GM12878 (cell line): ENCODE measurements around the gene DENND6A. TPM values are rescaled to one million over a fixed set of nuclear protein-coding genes. Genes with fewer than 3 reads are reported as not detected.
"Not testable (repeated sequence)": the region's sequence is repeated elsewhere in the genome, so short reads cannot be mapped to it uniquely, and the experiment has no call there.

Experiments
- ATAC-seq: fragments of 200-7000 bp; cut with Tn5 transposase; 3 replicates; pipeline ENCODE4 v1.9.1; 2020; ENCODE audit warnings: mild to moderate bottlenecking, moderate library complexity
- BruUV-seq: library from RNA; stranded (reverse); fragments of 400-500 nt; replicated peaks from 2 replicates; lab custom pipeline; 2021; lab: Mats Ljungman, UMichigan
- CTCF ChIA-PET: fragments of 300-600 bp; sonication (Branson Sonifier 250); formaldehyde crosslinking; extraction: SDS; loops from one replicate; lab custom pipeline; 2021; ENCODE audit warnings: inconsistent platforms; lab: Yijun Ruan, JAX
- POLR2A ChIA-PET: fragments of 350-600 bp; formaldehyde crosslinking; extraction: SDS; loops from one replicate; lab custom pipeline; 2021; ENCODE audit warnings: inconsistent platforms; lab: Charles Lee
- RAD21 ChIA-PET: fragments of 300-600 bp; sonication (Branson Sonifier 250); formaldehyde crosslinking; loops from one replicate; lab custom pipeline; 2023; ENCODE audit warnings: antibody characterized with exemption; ENCODE audit not compliant: unreplicated experiment; lab: Charles Lee
- SMC1A ChIA-PET: fragments of 300-600 bp; sonication (Branson Sonifier 250); formaldehyde crosslinking; loops from one replicate; lab custom pipeline; 2023; ENCODE audit not compliant: unreplicated experiment, uncharacterized antibody; lab: Charles Lee
- DNase-seq: peaks from one replicate; pipeline ENCODE4 v3.0.0-alpha.2; 2011; ENCODE audit warnings: low read depth, low spot score
- FAIRE-seq: peaks from 3 replicates; lab custom pipeline; 2011; peaks lifted over from hg19 to GRCh38; lab: Jason Lieb, UNC
- H2AFZ ChIP-seq: 2 replicates; pipeline ENCODE4 v1.6.0; 2011; ENCODE audit warnings: low read depth, low read length, control low read depth; ENCODE audit not compliant: control insufficient read depth
- H3K27ac ChIP-seq: 2 replicates; pipeline ENCODE4 v1.5.1; 2011; ENCODE audit warnings: control low read depth; ENCODE audit not compliant: control insufficient read depth, insufficient read depth
- H3K27me3 ChIP-seq, 2 experiments: replicated peaks in 1 of 2; 2 replicates each; pipeline versions ENCODE4 v1.6.0 to v1.6.1; 2011; ENCODE audit warnings: low read length in 1 of 2; ENCODE audit not compliant: control insufficient read depth in 2 of 2, insufficient read depth in 2 of 2
- H3K36me3 ChIP-seq, 2 experiments: 2 replicates each; pipeline ENCODE4 v1.5.1; 2011; ENCODE audit warnings: low read length in 1 of 2; ENCODE audit not compliant: control insufficient read depth in 2 of 2, insufficient read depth in 2 of 2
- H3K4me1 ChIP-seq: 2 replicates; pipeline ENCODE4 v1.6.1; 2011; ENCODE audit warnings: mild to moderate bottlenecking, low read length, moderate library complexity, mixed read lengths; ENCODE audit not compliant: control insufficient read depth, insufficient read depth
- H3K4me2 ChIP-seq: 2 replicates; pipeline ENCODE4 v1.6.0; 2011; ENCODE audit warnings: control low read depth; ENCODE audit not compliant: control insufficient read depth, insufficient read depth
- H3K4me3 ChIP-seq: fragments of 200-600 bp; sonication (generic); 2 replicates; pipeline ENCODE4 v1.5.1; 2016
- H3K79me2 ChIP-seq: 2 replicates; pipeline ENCODE4 v1.6.0; 2011; ENCODE audit warnings: low read length; ENCODE audit not compliant: control insufficient read depth, insufficient read depth
- H3K9ac ChIP-seq: 2 replicates; pipeline ENCODE4 v1.8.0; 2011; ENCODE audit warnings: low read length, control low read depth, mixed read lengths; ENCODE audit not compliant: control insufficient read depth, insufficient read depth
- H3K9me3 ChIP-seq: replicated peaks from 3 replicates; pipeline ENCODE4 v1.5.1; 2011; ENCODE audit warnings: mild to moderate bottlenecking, low read length; ENCODE audit not compliant: control insufficient read depth, insufficient read depth
- H4K20me1 ChIP-seq: 2 replicates; pipeline ENCODE4 v1.6.0; 2011; ENCODE audit not compliant: control insufficient read depth, insufficient read depth
- ESRRA ChIP-seq: IDR thresholded peaks from 2 replicates; pipeline ENCODE4 v1.6.1; 2012; ENCODE audit warnings: mild to moderate bottlenecking, low read length, improper control_type of control experiment
- HDAC6 ChIP-seq: fragments of 200-600 bp; sonication (generic); IDR thresholded peaks from one replicate; pipeline ENCODE4 v1.8.0; 2017; ENCODE audit warnings: antibody characterized with exemption; ENCODE audit not compliant: unreplicated experiment
- JUNB ChIP-seq: IDR thresholded peaks from 2 replicates; pipeline ENCODE4 v1.6.1; 2016; ENCODE audit warnings: antibody characterized with exemption, mild to moderate bottlenecking
- MYC ChIP-seq: IDR thresholded peaks from 2 replicates; pipeline ENCODE4 v1.6.1; 2011; ENCODE audit warnings: mild to moderate bottlenecking, low read length, moderate library complexity, inconsistent platforms; ENCODE audit not compliant: insufficient read depth, insufficient replicate concordance, insufficient read length, severe bottlenecking
- NR2C1 ChIP-seq: fragments of 450-650 bp; IDR thresholded peaks from 2 replicates; pipeline ENCODE4 v1.6.1; 2017; ENCODE audit warnings: antibody characterized with exemption, mild to moderate bottlenecking, moderate library complexity
- POLR2AphosphoS5 ChIP-seq: IDR thresholded peaks from 2 replicates; pipeline ENCODE4 v1.6.1; 2011; ENCODE audit warnings: mild to moderate bottlenecking, low read length, inconsistent platforms
- STAT3 ChIP-seq: IDR thresholded peaks from 2 replicates; pipeline ENCODE4 v1.6.1; 2011; ENCODE audit warnings: low read depth, low read length, improper control_type of control experiment
- WGBS: methylation state at CpG from one replicate; pipeline ENCODE4 v1.1.6; 2016; ENCODE audit warnings: low lambda C conversion rate; ENCODE audit not compliant: insufficient replicate concordance, insufficient coverage; ENCODE audit errors: missing lambda C conversion rate; 5-methylcytosine and 5-hydroxymethylcytosine counted together
- in situ Hi-C: fragments of 300-500 bp; cut with MboI; formaldehyde crosslinking; loops from 9 replicates; pipeline ENCODE4 v1.14.3; 2018; ENCODE audit warnings: mixed read lengths
- intact Hi-C: fragments of 100-400 bp; cut with micrococcal nuclease; formaldehyde crosslinking; loops from one replicate; pipeline ENCODE4 v1.14.2; 2022; ENCODE audit not compliant: unreplicated experiment
- polyA plus RNA-seq, 11 experiments: library from polyadenylated mRNA; depleted of rRNA in 4 of 11; unstranded in 6 of 11; stranded (reverse) in 5 of 11; fragments of >200 nt; fragmentation: Nextera tagmentation in 4 of 11; fragmentation: Illumina TruSeq in 1 of 11; extraction: Ambion mirVana in 4 of 11; extraction: Trizol in 1 of 11; gene quantifications; 1 replicate in 1 of 11; 2 replicates in 10 of 11; pipeline versions ENCODE4 v1.2.1 to v1.2.3, GENCODE V29; 2011 to 2016; ENCODE audit warnings: inconsistent platforms in 2 of 11, missing spikeins in 2 of 11, low read depth in 1 of 11
- total RNA-seq, 4 experiments: library from RNA; depleted of rRNA in 3 of 4; stranded (reverse); fragments of >200 nt in 3 of 4; fragmentation: Illumina TruSeq in 1 of 4; extraction: Trizol in 1 of 4; gene quantifications; 2 replicates each; pipeline versions ENCODE4 v1.2.1 to v1.2.3, GENCODE V29; 2013 to 2021

Gene DENND6A
- total and polyA plus RNA-seq, 10 of the 15 experiments (the other 5 are each of a cell fraction or from before 2014, with no cell fraction given) = 1.8 to 15.3 (median 10.3) TPM

- TF ChIP-seq HDAC6 = no peak
- TF ChIP-seq STAT3 = no peak
- TF ChIP-seq ESRRA = no peak
- no peak for TF ChIP-seq POLR2AphosphoS5
- TF ChIP-seq NR2C1 = no peak
- TF ChIP-seq, all 136 proteins: peak for 0
Measured at GRCh38 chr3:57709031-57709430, 16.2 kb upstream of the DENND6A start (continued).

- ChIA-PET POLR2A (no interaction called here), RAD21 (no interaction called here)
- no peak for DNase-seq
Measured at GRCh38 chr3:57706462-57706861, 13.6 kb upstream of the DENND6A start.

GRCh38 chr3:57705351-57705750 is 12.5 kb upstream of the DENND6A start:
- H3K27me3 ChIP-seq, H3K79me2 ChIP-seq, H3K9me3 ChIP-seq, in situ Hi-C loops, H3K4me1 ChIP-seq, H2AFZ ChIP-seq, DNase-seq, H3K9ac ChIP-seq, FAIRE-seq, ATAC-seq, H3K27ac ChIP-seq, H3K4me2 ChIP-seq, CTCF ChIA-PET, RAD21 ChIA-PET, POLR2A ChIA-PET, BruUV-seq, SMC1A ChIA-PET, H3K36me3 ChIP-seq, H3K4me3 ChIP-seq, intact Hi-C loops, H4K20me1 ChIP-seq: not testable (repeated sequence)
- 27% methylated on average over 3 of the region's 3 CpGs for WGBS

More at GRCh38 chr3:57706462-57706861, 13.6 kb upstream of the DENND6A start:
- no peak overlapping the region for H3K4me2 ChIP-seq
- intact Hi-C loops (no loop called here), in situ Hi-C loops (no loop called here)
- peak; percentile 65 for TF ChIP-seq JUNB
- no peak for TF ChIP-seq MYC
- no peak overlapping the region for H3K27ac ChIP-seq
- no TSS peak for BruUV-seq
- SMC1A ChIA-PET = no interaction called here
- no peaks in the 10 kb centered on the region for H3K36me3 ChIP-seq
- no peak overlapping the region for H3K9ac ChIP-seq
- no peaks in the 10 kb centered on the region for H3K4me1 ChIP-seq
- CTCF ChIA-PET = no interaction called here
- H3K4me3 ChIP-seq = no peak overlapping the region
- FAIRE-seq (no peak), ATAC-seq (no peak)
- whole genome bisulfite sequencing = 4% methylated on average over 3 of the region's 3 CpGs
- peaks cover 0 to 2% of the 10 kb centered on the region in 2 experiments; a peak in 1 of 4 replicates for H3K27me3 ChIP-seq
- H2AFZ ChIP-seq = no peak overlapping the region
- H4K20me1 ChIP-seq = no peaks in the 10 kb centered on the region
- H3K79me2 ChIP-seq = no peaks in the 10 kb centered on the region
- no peaks in the 10 kb centered on the region for H3K9me3 ChIP-seq
